Measurements from ENCODE around the gene EMD.
"Not testable (repeated sequence)": the region's sequence is repeated elsewhere in the genome, so short reads cannot be mapped to it uniquely, and the experiment has no call there.

EMD gene

DNA sequence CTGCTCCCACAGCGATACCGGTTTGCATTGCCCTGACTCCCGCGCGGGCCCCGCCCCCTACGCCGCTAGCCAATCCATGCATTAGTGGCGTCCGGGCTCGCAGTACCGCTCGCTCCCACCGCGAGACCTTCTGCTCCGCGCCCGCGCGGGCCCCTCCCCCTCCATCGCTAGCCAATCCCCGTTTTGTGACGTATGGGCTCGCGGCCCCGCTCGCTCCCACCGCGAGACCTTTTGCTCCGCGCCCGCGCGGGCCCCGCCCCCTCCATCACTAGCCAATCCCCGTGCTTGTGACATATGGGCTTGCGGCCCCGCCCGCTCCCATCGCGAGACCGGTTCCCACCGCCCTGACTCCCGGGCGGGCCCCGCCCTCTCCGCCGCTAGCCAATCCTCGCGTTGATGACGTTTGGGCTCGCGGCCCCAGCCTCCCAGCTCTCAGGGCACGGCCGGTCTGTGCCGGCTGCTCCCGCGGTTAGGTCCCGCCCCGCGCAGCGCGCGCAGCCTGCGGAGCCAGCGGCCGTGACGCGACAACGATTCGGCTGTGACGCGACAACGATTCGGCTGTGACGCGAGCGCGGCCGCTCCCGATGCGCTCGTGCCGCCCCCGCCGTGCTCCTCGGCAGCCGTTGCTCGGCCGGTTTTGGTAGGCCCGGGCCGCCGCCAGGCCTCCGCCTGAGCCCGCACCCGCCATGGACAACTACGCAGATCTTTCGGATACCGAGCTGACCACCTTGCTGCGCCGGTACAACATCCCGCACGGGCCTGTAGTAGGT, at the start of gene EMD:
EMD (plus strand) TSS at position 497 of the 770 bp plus-strand sequence; CDS start at position 687, 190 bp downstream.
- DNase-seq: peak; percentile 100

DNA sequence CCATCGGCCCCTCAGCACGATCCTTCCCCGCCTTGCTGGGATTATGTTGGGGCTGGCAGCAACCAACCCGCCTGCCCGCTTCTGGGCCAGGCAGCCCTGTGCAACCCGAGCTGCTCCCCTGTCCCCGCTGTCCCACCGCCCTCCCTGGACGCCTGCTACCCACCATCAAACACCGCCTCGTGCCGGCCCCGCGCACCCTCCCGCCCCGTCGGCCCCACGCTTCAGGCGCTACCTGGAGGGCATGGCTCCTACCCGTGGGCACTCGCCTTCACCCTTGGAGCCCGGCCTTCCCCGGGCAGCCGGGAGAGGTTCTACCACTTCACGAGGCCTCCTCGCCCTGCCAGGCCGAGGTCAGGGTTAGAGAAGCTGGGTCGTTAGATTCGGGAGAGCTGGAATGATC, 46.5 kb upstream of the EMD start:
- no peak for DNase-seq

DNA sequence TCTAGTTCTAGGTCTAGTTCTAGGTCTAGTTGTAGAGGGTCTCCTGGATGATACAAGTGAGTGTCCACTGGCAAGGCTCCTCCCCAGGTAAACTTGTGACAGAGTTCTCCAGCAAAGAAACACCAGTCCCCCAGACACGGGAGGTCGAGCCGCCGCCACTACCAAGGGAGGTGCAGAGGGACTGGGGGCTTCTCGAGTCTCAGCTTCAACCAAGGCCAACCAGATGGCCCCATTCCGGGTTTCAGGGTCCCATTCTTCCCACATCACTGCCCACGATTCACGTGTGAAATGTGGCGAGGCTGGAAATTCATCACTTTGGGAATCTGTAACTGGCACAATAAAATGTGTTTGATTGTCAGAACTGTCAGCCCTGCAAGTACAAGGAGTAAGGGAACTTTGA, 46.0 kb upstream of the EMD start:
- DNase-seq: no peak

DNA sequence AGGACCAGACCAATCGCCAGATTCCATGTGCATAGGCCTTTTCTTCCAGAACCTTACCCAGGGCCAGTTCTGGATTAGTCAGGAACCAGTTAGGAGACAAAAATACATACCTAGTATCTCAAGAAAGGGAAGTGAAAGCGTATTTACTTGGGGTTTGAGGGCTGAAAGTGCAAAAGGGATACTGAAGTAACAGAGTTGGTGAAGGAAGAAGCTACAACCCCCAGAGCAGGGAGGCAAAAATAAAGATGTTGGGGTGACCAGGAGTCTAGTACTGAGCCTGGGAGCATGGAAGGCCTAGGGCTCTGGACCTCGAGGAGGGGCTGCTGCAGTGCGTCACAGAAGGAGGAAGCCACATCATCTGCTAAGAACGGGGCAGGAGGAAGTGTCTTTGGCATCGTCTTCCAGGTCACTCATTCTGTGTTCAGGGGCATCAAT, 45.2 kb upstream of the EMD start:
- DNase-seq: no peak

GRCh38 chrX:154334496-154334895, 44.6 kb upstream of the EMD start:
- no peak for DNase-seq

DNA sequence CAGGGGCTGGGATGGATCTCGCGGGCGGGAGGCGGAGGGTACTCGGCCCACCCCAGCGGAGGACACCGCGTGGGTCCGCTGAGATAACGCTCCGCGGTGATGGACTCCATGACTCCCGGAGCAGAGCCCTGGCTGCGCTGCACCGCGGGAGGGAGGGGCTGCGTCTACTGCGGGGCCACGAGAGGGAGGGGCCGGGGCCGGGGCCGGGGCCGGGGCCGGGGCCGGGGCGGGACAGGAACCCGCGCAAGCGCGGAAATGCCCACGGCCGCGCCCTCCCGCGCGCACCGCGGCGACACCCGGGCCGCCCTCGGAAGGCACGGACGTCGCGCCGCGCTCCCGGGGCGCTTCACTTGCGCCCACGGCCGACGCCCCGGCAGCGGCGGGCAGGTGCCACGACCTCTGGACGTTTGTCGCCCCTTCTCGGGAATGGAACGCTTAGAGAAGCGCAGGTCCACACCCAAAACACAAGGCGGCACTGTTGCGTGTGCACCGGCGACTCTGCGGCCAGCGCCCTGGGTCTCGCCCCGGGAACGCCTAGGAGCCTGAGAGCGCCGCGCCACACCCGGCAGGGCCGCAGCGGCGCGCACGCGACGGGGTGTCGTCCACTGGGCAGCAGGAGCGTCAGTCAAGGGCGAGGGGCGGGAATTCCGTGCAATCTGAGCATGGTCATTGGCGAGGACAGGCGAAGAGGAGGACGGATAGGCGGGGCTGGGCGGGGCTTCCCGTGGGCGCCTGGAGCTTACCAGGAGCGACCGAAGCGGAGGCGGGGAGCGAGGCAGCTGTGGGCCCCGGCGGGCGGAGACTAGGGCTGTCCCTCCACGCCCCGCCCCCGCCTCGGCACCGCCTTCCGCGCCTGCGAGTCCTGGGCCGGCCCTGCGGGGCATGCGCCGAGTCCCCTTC, 37.4 kb upstream of the EMD start:
- DNase-seq: not testable (repeated sequence)

DNA sequence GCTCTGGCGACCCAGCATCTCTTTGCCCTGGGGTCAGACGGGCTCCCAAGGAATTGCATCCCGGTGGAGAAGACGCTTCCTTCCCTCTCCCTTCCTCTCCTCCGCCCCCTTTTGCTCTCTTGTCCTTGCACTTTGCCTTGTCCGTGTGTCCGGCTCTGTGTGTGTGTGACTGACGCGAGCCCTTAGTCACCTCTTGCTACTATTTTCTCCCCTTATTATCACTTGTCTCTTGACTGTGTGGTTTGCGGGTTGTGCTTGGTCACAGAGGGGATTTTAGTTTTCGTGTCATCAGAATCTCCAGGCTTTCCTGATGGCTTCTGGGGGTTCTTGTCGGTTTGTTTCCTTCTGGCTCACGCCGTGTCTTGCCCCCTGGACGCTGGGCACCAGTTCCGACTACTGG, 36.0 kb upstream of the EMD start:
- DNase-seq: not testable (repeated sequence)

DNA sequence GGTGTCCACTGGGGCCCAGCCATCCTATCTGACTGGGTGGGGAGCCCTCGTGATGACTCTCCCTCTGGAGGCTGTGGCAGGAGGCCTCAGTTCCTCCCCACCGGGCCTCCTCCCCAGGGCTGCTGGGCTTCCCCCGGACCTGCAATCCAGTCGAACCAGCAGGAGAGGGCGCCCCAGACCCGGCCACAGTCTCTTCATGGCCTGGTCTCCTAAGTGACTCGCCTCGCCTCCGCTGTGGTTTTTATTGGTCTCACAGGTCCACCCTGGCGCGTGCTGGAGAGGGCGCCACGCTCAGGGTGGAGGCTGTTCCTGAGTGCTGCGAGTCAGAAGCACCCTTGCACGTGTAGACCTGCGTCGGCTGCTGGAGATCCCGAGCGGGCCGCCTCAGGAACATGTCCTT, 35.5 kb upstream of the EMD start:
- not testable (repeated sequence) for DNase-seq

DNA sequence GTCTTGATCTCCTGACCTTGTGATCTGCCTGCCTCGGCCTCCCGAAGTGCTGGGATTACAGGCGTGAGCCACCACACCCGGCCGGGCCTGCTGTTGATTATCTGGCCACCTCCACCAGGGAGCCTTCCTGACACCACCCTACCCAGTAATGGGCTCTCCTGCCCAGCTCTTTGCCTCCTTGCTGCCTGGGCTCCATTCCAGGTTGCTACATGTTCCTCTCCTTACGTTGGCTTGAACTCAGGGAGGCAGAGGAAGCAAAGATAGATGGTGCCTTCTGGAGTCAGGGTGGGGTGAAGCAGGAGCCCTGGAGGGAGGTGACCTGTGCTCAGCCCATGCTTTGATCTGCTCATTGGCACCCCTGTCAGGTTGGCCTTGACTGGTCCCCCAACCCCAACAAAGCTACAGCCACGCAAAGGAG, 31.0 kb upstream of the EMD start:
- no peak for DNase-seq

GRCh38 chrX:154348646-154349358, 30.3 kb upstream of the EMD start:
- no peak for DNase-seq

DNA sequence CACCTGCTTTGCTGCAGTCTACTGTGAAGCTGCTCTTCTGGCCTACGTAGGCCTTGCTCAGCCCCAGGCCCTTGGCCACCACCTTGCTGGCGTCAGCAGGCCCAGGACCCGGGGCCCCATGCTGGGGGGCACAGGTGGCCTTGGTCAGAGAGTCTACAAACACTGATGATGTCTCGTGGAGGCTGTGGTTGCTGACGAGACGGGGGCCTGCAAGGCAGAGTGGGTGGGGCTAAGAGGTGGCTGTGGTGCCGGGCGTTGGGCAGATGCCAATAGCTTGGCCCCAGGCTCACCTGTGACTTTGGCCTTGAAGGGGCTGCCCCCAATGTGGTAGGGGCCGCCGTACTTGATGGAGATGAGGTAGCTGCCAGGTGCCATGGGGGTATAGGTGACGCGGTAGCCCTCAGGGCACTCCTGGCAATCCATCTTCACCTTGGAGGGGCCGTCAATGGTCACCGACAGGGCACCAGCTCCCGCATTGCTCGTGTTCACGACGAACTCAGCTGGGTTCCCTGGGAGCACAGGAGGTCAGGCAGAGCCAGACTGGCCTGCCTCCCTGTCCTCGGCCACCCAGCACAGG, 29.6 kb upstream of the EMD start:
- no peak for DNase-seq

DNA sequence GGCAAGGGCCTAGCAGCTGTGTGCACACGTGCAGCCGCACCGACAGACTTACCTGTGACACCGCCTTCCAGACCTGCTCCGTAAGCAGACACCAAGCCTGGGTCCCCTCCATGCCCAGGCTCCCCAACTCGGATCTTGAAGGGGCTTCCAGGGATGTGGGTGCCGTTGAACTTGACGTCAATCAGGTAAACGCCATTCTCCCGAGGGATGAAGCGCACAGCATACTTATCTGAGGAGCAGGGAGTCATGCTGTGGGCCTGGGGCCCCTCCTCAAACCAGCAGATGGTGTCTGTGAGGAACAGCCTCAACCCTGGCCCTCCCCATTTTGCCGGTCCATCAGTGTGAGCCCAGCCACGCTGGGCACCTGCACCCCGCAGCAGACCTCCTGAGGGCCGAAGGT, 29.1 kb upstream of the EMD start:
- no peak for DNase-seq

- no peak for DNase-seq
Measured at GRCh38 chrX:154350429-154351182, 28.5 kb upstream of the EMD start.

DNA sequence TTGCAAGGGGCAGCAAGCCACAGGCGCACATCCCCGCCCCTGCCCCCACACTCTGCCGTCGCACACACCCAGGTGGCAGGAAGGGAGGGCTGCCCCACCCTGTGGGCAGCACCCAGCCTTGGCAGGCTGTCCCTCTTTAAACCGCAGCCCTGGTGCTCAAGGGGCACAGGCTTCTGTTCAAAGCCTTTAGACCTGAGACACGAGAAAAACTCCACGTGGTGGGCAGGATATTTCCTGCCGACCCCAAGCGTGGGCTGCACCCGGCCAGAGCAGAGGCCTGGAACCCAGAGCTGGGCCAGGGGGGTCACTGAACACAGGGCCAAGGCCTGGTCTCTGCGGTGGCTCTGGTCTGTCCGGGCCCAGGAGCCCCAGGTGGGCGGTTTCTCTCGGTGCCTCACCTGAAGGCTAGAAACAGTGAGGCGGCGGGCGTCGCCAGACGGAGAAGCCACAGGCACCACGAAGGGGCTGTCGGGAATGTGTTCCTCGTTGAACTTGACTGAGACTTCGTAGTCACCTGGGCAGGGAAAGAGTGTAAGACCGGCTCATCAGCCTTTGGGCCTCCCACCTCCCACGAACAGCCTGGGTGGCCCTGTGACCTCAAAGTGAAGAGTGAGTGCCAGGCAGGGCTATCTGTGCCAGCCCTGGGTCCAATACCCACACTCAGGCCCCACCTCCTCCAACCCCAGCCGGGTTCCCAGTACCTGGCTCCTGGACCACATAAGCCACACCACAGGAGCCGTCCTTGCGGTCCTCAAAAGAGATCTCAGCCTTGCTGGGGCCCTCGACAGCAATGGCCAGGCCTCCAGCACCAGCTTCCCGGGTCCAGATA, 27.7 kb upstream of the EMD start:
- DNase-seq: no peak

DNA sequence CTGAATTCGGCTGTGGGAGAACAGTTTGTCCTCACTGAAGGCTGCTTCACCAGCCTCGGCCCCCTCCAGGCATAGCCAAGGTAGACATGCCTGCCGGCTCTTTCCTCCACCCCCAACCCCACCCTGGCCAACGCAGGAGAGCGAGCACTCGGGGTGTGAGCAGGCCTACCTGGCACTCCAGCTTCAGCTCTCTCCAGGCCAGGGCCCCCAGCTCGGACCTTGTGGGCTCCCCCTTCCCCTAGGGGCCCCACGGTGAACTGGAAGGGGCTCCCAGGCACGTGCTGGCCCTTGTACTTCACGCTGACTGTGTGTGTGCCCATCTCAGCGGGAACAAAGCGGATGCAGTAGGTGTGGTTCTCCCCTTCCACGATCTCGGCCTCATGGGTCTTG, 27.1 kb upstream of the EMD start:
- no peak for DNase-seq

DNA sequence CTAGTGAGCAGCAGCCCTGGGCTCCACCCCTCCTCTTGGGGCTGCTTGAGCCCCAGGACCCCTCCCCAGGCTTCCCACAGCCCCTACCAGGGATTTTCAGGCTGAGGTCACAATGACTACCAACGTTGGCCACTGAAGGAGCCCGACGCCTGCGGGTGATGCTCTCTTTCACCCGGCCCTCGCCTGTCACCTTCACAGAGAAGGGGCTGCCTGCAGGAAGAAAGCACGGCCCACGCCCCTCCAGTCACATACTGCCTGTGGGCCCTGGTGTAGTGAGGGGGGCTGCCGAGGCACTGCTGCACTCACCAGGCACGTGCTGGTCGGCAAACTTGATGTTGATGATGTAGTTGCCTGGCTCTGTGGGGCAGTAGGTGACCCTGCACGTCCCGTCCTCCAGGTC, 26.6 kb upstream of the EMD start:
- no peak for DNase-seq

- no peak for DNase-seq
Measured at GRCh38 chrX:154353172-154353843, 25.8 kb upstream of the EMD start.

DNA sequence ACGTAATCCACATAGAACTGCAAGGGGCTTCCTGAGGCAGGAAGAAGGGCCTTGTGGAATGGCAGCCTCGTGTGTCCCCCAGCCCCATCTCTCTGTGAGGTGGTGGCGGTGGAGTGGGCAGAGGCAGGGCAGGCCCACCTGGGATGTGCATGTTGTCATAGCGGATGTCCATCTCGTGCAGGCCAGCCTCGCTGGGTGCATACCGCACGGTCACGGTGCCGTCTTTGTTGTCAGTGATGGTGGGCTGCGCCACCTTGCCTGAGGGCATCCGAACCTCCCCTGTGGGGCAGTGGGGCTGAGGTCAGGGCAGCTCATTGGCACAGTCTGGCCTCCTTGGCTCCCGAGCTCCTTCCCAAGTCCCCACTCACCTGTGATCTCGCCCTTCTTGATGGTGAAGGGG, 25.1 kb upstream of the EMD start:
- DNase-seq: no peak

- no peak for DNase-seq
Measured at GRCh38 chrX:154354516-154354915, 24.6 kb upstream of the EMD start.

- no peak for DNase-seq
Measured at GRCh38 chrX:154355094-154355775, 23.9 kb upstream of the EMD start.
